ENCODE results near the gene SOX9.

DNA sequence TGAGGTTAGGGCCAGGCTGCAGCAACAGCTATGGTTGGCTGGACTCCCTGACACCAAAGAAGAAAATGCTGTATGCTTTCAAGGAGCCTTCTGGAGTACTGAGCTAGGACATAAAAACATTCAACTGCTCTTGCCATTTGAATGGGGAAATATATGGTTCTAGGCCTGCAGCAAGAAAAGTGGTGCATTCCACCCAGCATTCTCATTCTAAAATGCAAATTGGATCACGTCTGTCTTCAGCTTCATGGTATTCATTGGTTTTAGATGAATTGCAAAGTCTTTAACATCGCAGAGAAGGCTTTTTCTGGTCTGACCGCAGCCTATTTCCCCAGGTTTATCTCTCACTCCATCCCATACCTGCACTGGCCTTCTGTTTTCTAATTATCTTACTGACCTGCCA, 27.1 kb upstream of the SOX9 start:
- TF ChIP-seq, protein P1, sequence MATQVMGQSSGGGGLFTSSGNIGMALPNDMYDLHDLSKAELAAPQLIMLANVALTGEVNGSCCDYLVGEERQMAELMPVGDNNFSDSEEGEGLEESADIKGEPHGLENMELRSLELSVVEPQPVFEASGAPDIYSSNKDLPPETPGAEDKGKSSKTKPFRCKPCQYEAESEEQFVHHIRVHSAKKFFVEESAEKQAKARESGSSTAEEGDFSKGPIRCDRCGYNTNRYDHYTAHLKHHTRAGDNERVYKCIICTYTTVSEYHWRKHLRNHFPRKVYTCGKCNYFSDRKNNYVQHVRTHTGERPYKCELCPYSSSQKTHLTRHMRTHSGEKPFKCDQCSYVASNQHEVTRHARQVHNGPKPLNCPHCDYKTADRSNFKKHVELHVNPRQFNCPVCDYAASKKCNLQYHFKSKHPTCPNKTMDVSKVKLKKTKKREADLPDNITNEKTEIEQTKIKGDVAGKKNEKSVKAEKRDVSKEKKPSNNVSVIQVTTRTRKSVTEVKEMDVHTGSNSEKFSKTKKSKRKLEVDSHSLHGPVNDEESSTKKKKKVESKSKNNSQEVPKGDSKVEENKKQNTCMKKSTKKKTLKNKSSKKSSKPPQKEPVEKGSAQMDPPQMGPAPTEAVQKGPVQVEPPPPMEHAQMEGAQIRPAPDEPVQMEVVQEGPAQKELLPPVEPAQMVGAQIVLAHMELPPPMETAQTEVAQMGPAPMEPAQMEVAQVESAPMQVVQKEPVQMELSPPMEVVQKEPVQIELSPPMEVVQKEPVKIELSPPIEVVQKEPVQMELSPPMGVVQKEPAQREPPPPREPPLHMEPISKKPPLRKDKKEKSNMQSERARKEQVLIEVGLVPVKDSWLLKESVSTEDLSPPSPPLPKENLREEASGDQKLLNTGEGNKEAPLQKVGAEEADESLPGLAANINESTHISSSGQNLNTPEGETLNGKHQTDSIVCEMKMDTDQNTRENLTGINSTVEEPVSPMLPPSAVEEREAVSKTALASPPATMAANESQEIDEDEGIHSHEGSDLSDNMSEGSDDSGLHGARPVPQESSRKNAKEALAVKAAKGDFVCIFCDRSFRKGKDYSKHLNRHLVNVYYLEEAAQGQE (IDR thresholded peaks at IDR 0.05; ENCODE audit: low read depth) = no peak
- TF ChIP-seq, protein P2, sequence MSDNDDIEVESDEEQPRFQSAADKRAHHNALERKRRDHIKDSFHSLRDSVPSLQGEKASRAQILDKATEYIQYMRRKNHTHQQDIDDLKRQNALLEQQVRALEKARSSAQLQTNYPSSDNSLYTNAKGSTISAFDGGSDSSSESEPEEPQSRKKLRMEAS (IDR thresholded peaks at IDR 0.05) = no peak
- TF ChIP-seq EP300 (IDR thresholded peaks at IDR 0.05; ENCODE audit: borderline replicate concordance) = no peak
- no peak for TF ChIP-seq FOXM1 (IDR thresholded peaks at IDR 0.05; ENCODE audit: borderline replicate concordance, low read depth)
- TF ChIP-seq CEBPB (IDR thresholded peaks at IDR 0.05) = no peak
- TF ChIP-seq EGR1 (IDR thresholded peaks at IDR 0.05) = no peak
- TF ChIP-seq YY1 (IDR thresholded peaks at IDR 0.05; ENCODE audit: low read depth) = no peak
- no peak for TF ChIP-seq TAF1 (IDR thresholded peaks at IDR 0.05; ENCODE audit: low read depth)
- no peak for TF ChIP-seq TCF12 (IDR thresholded peaks at IDR 0.05; ENCODE audit: low read depth)
- no peak for TF ChIP-seq CREB1 (IDR thresholded peaks at IDR 0.05; ENCODE audit: low read depth)
